ENCODE measurements around the gene ACSF3.

The ACSF3 gene

DNA sequence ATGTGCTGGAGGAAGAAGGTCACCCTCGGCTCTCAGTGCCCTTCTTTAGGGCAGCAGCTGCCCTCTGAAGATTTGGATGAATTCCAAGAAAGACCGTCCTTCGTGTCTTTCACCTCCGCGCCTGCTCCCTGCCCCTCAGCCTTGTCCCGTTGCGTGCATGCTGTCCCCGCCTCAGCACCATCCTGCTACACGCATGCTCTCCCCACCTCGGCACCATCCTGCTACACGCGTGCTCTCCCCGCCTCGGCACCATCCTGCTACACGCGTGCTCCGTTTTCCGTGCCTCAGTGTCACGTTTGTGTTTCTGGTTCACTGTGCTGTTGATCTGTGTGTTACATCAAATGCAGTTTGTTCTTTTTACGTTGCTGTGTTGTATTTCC lies 13.5 kb downstream of the ACSF3 start:
- H3K36me3 Mint-ChIP-seq (ENCODE audit: insufficient read depth) = peaks cover 31% of the 10 kb centered on the region
- peaks cover 5 to 11% of the 10 kb centered on the region in 2 donors for H3K4me1 Mint-ChIP-seq (ENCODE audit: low read depth in 2 of 2)
- H3K9me3 Mint-ChIP-seq = no peaks in the 10 kb centered on the region
- H3K27me3 Mint-ChIP-seq = no peaks in the 10 kb centered on the region
- no peak for DNase-seq
- H3K4me3 Mint-ChIP-seq = no peak overlapping the region
- H3K27ac Mint-ChIP-seq = no peak overlapping the region
- no peak for ATAC-seq (replicated peaks)

DNA sequence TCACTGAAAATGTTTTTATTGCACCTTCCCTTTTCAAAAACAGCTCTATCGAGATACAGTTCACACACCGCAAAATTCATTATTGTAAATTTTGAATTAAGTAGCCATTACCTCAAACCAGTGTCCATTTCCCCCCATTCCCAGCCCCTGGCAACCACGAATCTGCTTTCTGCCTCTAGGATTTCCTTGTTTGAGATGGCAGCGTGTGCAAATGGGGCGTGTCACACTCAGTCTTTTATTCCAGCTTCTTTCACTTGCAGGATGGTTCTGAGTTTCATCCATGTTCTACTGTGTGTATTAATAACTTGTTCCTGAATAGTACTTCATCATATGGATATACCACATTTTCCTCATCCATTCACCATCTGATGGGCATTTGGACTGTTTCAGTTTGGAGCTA lies 14.8 kb downstream of the ACSF3 start:
- DNase-seq (no peak), ATAC-seq (replicated peaks) (no peak)
- Mint-ChIP-seq H3K27me3 (no peaks in the 10 kb centered on the region), H3K9me3 (no peaks in the 10 kb centered on the region), H3K27ac (peak overlapping the region in 1 of 2 donors; percentile 66), H3K4me3 (no peak overlapping the region), H3K4me1 (ENCODE audit: low read depth in 2 of 2) (peaks cover 5 to 8% of the 10 kb centered on the region in 2 donors), H3K36me3 (ENCODE audit: insufficient read depth) (peaks cover 25% of the 10 kb centered on the region)

DNA sequence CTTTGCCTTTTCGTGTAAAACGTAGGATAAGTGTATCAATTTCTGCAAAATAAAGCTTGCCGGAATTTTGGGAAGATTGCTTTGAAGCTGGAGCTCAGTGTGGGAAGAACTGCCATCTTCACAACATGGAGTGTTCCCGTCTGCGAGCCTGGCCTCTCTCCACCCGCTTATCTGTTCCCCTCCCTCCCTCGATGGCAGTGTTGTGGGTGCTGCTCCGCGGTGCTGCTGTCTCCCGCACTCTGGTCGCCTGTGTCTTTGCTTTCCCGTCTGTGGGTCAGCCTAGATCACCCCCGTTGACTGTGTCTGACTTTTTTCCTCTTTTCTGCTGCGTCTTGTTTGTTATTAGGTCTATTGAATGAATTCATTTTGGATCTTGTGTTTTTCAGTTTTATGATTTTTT lies 17.0 kb downstream of the ACSF3 start:
- H3K27me3 Mint-ChIP-seq = no peaks in the 10 kb centered on the region
- H3K4me3 Mint-ChIP-seq = no peak overlapping the region
- H3K36me3 Mint-ChIP-seq (ENCODE audit: insufficient read depth) = peaks cover 27% of the 10 kb centered on the region
- DNase-seq (no peak), ATAC-seq (replicated peaks) (no peak)
- no peak overlapping the region for H3K27ac Mint-ChIP-seq
- H3K9me3 Mint-ChIP-seq = no peaks in the 10 kb centered on the region
- H3K4me1 Mint-ChIP-seq (ENCODE audit: low read depth in 2 of 2) = peaks cover 19 to 25% of the 10 kb centered on the region in 2 donors

DNA sequence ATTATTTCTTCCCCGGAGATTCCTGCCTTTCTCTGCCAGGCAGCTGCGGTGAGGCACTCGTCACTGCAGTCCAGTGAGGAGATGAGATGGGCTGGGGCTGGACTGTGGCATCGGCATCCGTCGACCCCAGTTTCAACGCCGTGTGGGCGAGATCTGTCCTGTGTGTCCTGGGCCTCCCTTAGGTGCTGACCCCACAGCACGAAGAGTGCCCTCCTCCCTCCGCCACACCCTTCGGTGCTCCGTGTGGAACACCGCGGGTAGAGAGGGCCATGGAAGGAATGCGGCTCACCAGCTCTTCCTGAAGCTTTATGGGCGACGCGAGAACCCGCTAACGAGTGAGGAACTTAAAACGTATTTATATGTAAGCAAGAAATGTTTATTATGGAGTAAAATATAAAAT lies 17.6 kb downstream of the ACSF3 start:
- peaks cover 24% of the 10 kb centered on the region for H3K36me3 Mint-ChIP-seq (ENCODE audit: insufficient read depth)
- peaks cover 25 to 31% of the 10 kb centered on the region in 2 donors for H3K4me1 Mint-ChIP-seq (ENCODE audit: low read depth in 2 of 2)
- ATAC-seq (replicated peaks) (no peak), DNase-seq (no peak)
- no peak overlapping the region for H3K4me3 Mint-ChIP-seq
- no peaks in the 10 kb centered on the region for H3K9me3 Mint-ChIP-seq
- no peaks in the 10 kb centered on the region for H3K27me3 Mint-ChIP-seq
- no peak overlapping the region for H3K27ac Mint-ChIP-seq

DNA sequence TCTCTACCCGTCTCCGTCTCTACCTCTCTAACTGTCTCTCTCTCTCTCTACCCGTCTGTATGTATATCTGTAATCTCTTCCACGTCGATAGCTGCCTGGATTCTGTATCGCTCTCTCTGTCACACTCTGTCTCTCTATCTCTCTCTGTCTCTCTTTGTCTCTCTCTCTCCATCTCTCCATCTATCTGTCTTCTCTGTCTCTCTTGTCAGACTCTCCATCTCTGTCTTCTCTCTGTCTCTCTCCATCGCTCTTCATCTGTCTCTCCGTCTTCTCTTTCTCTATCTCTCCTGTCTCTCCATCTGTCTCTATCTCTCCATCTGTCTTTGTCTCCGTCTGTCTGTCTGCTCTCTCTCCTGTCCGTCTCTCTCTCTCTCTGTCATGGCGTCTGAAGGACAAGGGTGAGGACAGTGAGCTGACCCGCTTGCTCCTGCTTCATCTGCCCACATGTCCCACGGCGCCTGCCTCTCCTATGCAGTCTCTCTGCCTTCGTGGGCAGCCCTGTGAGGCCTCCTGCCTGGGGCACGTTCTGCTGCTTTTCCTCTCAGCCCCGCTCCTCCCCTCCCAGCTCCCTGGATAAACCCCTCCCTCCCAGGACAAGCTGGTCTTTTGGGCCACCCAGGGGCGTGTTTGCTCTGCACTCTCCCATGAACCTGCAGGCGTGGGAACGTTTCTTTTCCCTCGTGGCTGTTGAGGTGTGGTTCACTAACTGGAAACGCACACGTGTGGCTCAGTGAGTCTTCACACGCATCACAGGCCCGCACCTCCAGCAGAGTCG lies 18.9 kb downstream of the ACSF3 start:
- no peak for DNase-seq
- Mint-ChIP-seq H3K27me3 (no peaks in the 10 kb centered on the region), H3K27ac (no peak overlapping the region), H3K36me3 (ENCODE audit: insufficient read depth) (peaks cover 13% of the 10 kb centered on the region), H3K9me3 (no peaks in the 10 kb centered on the region), H3K4me1 (ENCODE audit: low read depth in 2 of 2) (peaks cover 25 to 27% of the 10 kb centered on the region in 2 donors), H3K4me3 (no peak overlapping the region)
- ATAC-seq (replicated peaks) = no peak

- ATAC-seq (replicated peaks) (no peak), DNase-seq (no peak)
- Mint-ChIP-seq H3K36me3 (ENCODE audit: insufficient read depth) (peaks cover 16% of the 10 kb centered on the region), H3K4me3 (no peak overlapping the region), H3K9me3 (no peaks in the 10 kb centered on the region), H3K27ac (no peak overlapping the region), H3K4me1 (ENCODE audit: low read depth in 2 of 2) (peaks cover 25 to 27% of the 10 kb centered on the region in 2 donors), H3K27me3 (no peaks in the 10 kb centered on the region)
Measured at GRCh38 chr16:89113152-89113547, 19.5 kb downstream of the ACSF3 start.

DNA sequence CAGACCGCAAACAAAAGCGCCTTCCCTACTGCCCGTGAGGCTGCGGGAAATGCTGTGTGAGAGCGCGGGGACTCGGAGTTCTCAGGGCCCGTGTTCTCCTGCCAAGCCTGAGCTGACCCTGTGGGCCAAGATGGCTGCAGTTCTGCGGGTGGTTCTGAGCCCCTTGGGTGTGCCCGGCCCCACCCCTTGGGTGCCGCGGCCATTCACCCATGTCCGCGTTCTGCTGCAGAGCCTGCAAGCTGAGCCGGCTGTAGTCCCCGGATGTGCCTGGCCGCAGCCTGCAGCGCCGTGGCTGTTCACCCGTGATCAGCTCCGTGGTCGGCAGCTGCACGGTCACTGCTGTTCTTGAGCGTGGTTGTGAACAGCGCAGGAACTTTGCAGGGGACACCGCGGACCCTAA lies 20.0 kb downstream of the ACSF3 start:
- Mint-ChIP-seq H3K27ac (peak overlapping the region in 1 of 2 donors; percentile 94), H3K4me3 (no peak overlapping the region), H3K4me1 (ENCODE audit: low read depth in 2 of 2) (peaks cover 19 to 25% of the 10 kb centered on the region in 2 donors), H3K36me3 (ENCODE audit: insufficient read depth) (peaks cover 19% of the 10 kb centered on the region), H3K27me3 (no peaks in the 10 kb centered on the region), H3K9me3 (no peaks in the 10 kb centered on the region)
- ATAC-seq (replicated peaks) = no peak
- no peak for DNase-seq

- Mint-ChIP-seq H3K27ac (peak overlapping the region; percentile 88 to 94), H3K27me3 (no peaks in the 10 kb centered on the region), H3K36me3 (ENCODE audit: insufficient read depth) (peaks cover 19% of the 10 kb centered on the region), H3K4me1 (ENCODE audit: low read depth in 2 of 2) (peaks cover 19 to 25% of the 10 kb centered on the region in 2 donors), H3K4me3 (peak overlapping the region; percentile 74 to 79), H3K9me3 (no peaks in the 10 kb centered on the region)
- DNase-seq = no peak
- peak; percentile 8 for ATAC-seq (replicated peaks)
Measured at GRCh38 chr16:89114159-89114981, 20.7 kb downstream of the ACSF3 start.

DNA sequence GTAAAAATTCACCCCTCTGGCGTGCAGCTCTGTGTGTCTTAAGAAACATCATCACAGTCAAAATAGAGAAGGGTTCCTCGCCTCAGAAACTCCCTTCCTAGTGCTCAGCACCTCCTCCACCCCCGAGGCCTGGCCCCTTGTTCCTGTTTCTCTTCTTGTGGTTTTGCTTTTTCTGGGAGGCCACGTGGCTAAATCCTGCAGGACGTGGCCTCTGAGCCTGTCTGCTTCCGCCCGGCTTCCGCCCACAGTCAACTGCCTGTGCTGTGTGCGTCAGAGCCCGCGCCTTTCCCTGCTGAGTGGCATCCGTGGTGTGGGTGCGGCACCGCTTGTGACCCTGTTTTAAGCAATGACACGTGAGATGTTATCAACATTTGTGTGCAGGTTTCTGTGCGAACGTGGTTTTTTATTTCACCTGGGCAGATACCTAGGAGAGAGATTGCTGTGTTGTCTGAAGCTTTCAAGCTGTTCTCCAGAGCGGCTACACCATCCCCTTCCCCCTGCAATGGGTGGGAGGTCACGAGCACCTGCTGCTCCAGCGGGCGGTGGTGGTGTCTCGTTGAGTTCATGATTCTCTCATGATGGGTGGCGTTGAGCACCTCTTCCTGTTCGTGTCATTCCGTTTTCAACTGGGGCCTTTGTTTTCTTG lies 21.7 kb downstream of the ACSF3 start:
- Mint-ChIP-seq H3K36me3 (ENCODE audit: insufficient read depth) (peaks cover 19% of the 10 kb centered on the region), H3K4me3 (peak overlapping the region; percentile 74 to 79), H3K9me3 (no peaks in the 10 kb centered on the region), H3K27ac (peak overlapping the region; percentile 88 to 94), H3K27me3 (no peaks in the 10 kb centered on the region), H3K4me1 (ENCODE audit: low read depth in 2 of 2) (peaks cover 19 to 25% of the 10 kb centered on the region in 2 donors)
- peak; percentile 74 to 84 (median 84) for DNase-seq
- ATAC-seq (replicated peaks) = peak; percentile 94

GRCh38 chr16:89116341-89117226 lies 22.9 kb downstream of the ACSF3 start:
- no peaks in the 10 kb centered on the region for H3K9me3 Mint-ChIP-seq
- DNase-seq = no peak
- H3K36me3 Mint-ChIP-seq (ENCODE audit: insufficient read depth) = peaks cover 19% of the 10 kb centered on the region
- H3K27me3 Mint-ChIP-seq = no peaks in the 10 kb centered on the region
- peak overlapping the region in 1 of 2 donors; percentile 74 for H3K4me3 Mint-ChIP-seq
- H3K4me1 Mint-ChIP-seq (ENCODE audit: low read depth in 2 of 2) = peaks cover 19 to 25% of the 10 kb centered on the region in 2 donors
- peak overlapping the region; percentile 88 to 94 for H3K27ac Mint-ChIP-seq
- ATAC-seq (replicated peaks) = no peak

- H3K4me3 Mint-ChIP-seq = no peak overlapping the region
- no peaks in the 10 kb centered on the region for H3K27me3 Mint-ChIP-seq
- no peaks in the 10 kb centered on the region for H3K9me3 Mint-ChIP-seq
- DNase-seq = no peak
- H3K27ac Mint-ChIP-seq = peak overlapping the region; percentile 79 to 81
- ATAC-seq (replicated peaks) = no peak
- H3K36me3 Mint-ChIP-seq (ENCODE audit: insufficient read depth) = peaks cover 19% of the 10 kb centered on the region
- peaks cover 19 to 28% of the 10 kb centered on the region in 2 donors for H3K4me1 Mint-ChIP-seq (ENCODE audit: low read depth in 2 of 2)
Measured at GRCh38 chr16:89117227-89117974, 23.7 kb downstream of the ACSF3 start.

- Mint-ChIP-seq H3K27me3 (no peaks in the 10 kb centered on the region), H3K36me3 (ENCODE audit: insufficient read depth) (peaks cover 19% of the 10 kb centered on the region), H3K4me1 (ENCODE audit: low read depth in 2 of 2) (peaks cover 19 to 29% of the 10 kb centered on the region in 2 donors), H3K9me3 (no peaks in the 10 kb centered on the region), H3K4me3 (no peak overlapping the region), H3K27ac (peak overlapping the region; percentile 79 to 81)
- DNase-seq = no peak
- no peak for ATAC-seq (replicated peaks)
Measured at GRCh38 chr16:89117975-89118289, 24.3 kb downstream of the ACSF3 start.
